ENCODE data around the gene KIDINS220. TPM values are rescaled to one million over a fixed set of nuclear protein-coding genes. Genes with fewer than 3 reads are reported as not detected.

KIDINS220 gene
- total and polyA plus RNA-seq, 2 of the 13 experiments (the other 11 are each of a cell fraction or from before 2014, with no cell fraction given): 25.2 to 32.3 TPM

- TF ChIP-seq NFAT5 (CRISPR knock-in tag; IDR thresholded peaks at IDR 0.05): no peak; the same call in 1 of the 2 replicates
- TF ChIP-seq ZBTB43 (CRISPR knock-in tag; conservative IDR thresholded peaks at IDR 0.05): 0 out of 2 replicates have a peak, but pooled peaks have one; percentile 11
- TF ChIP-seq ZNF768 (CRISPR knock-in tag; IDR thresholded peaks at IDR 0.05): peak; percentile 28; the same call in 1 of the 2 replicates
- no peak for TF ChIP-seq ZNF431 (CRISPR knock-in tag; IDR thresholded peaks at IDR 0.05; ENCODE audit: borderline replicate concordance, low read depth)
- TF ChIP-seq CTCF (CRISPR knock-in tag; IDR thresholded peaks at IDR 0.05): 0 out of 2 replicates have a peak, but pooled peaks have one; percentile 19
- peak; percentile 68; the same call in 1 of the 2 replicates for TF ChIP-seq ZNF225 (CRISPR knock-in tag; IDR thresholded peaks at IDR 0.05)
- TF ChIP-seq TRIM24 (CRISPR knock-in tag; IDR thresholded peaks at IDR 0.05): no peak
- TF ChIP-seq ZGPAT (CRISPR knock-in tag; IDR thresholded peaks at IDR 0.05): peak; percentile 40; the same call in 1 of the 2 replicates
- TF ChIP-seq E2F2 (CRISPR knock-in tag; IDR thresholded peaks at IDR 0.05; ENCODE audit: borderline replicate concordance): 0 out of 2 replicates have a peak, but pooled peaks have one; percentile 34
- TF ChIP-seq REST (IDR thresholded peaks at IDR 0.05; ENCODE audit: borderline replicate concordance in 1 of 2, low read depth in 1 of 2, low read length in 2 of 2): peak in 1 of 2 experiments; percentile 55; a peak in 1 of 4 replicates
These were observed at the start of gene KIDINS220 (continued) for GRCh38 chr2:8836971-8837794.

Measured in HepG2 (cell line).